OCI-LY7 (cell line): ENCODE data around the gene RNF167.

Source experiments
- CTCF ChIP-seq: fragments of 200-600 bp; sonication (generic); conservative IDR thresholded peaks from 2 replicates; pipeline ENCODE4 v1.5.1; 2014; ENCODE audit warnings: mild to moderate bottlenecking, antibody characterized with exemption, low read length, moderate library complexity, mixed read lengths
- EZH2phosphoT487 ChIP-seq: fragments of 200-600 bp; sonication (generic); IDR thresholded peaks from 2 replicates; pipeline ENCODE4 v1.6.1; 2018; ENCODE audit warnings: low read depth, borderline replicate concordance, mild to moderate bottlenecking, mixed run types, antibody characterized with exemption, low read length, moderate library complexity, mixed read lengths

- TF ChIP-seq CTCF (no peak), EZH2phosphoT487 (no peak)
Measured at GRCh38 chr17:4970273-4970672, 30.2 kb downstream of the RNF167 start.
